Fibroblast of the aortic adventitia (primary cell): Measurements from ENCODE around the gene PCGF1. TPM values are rescaled to one million over a fixed set of nuclear protein-coding genes. Genes with fewer than 3 reads are reported as not detected.

Experiments used
- DNase-seq: peaks from one replicate; pipeline ENCODE4 v3.0.0-alpha.2; 2010; ENCODE audit warnings: low read depth
- H3K4me3 ChIP-seq: 2 replicates; pipeline ENCODE4 v1.5.1; 2011; ENCODE audit warnings: low read depth, mild to moderate bottlenecking, control low read depth, low read length, moderate library complexity
- total RNA-seq: library from RNA; depleted of rRNA; stranded (reverse); fragments of >200 nt; gene quantifications from 2 replicates; pipeline ENCODE4 v1.2.3, GENCODE V29; 2012; ENCODE audit warnings: low replicate concordance
- TF ChIP-seq, protein P1 (sequence below): IDR thresholded peaks from 2 replicates; pipeline ENCODE4 v1.5.1; 2011; ENCODE audit warnings: mild to moderate bottlenecking, low read length, control low read depth, inconsistent platforms; ENCODE audit not compliant: insufficient read depth

Gene PCGF1
- total RNA-seq, 1 donor, result 27.5 TPM

DNA sequence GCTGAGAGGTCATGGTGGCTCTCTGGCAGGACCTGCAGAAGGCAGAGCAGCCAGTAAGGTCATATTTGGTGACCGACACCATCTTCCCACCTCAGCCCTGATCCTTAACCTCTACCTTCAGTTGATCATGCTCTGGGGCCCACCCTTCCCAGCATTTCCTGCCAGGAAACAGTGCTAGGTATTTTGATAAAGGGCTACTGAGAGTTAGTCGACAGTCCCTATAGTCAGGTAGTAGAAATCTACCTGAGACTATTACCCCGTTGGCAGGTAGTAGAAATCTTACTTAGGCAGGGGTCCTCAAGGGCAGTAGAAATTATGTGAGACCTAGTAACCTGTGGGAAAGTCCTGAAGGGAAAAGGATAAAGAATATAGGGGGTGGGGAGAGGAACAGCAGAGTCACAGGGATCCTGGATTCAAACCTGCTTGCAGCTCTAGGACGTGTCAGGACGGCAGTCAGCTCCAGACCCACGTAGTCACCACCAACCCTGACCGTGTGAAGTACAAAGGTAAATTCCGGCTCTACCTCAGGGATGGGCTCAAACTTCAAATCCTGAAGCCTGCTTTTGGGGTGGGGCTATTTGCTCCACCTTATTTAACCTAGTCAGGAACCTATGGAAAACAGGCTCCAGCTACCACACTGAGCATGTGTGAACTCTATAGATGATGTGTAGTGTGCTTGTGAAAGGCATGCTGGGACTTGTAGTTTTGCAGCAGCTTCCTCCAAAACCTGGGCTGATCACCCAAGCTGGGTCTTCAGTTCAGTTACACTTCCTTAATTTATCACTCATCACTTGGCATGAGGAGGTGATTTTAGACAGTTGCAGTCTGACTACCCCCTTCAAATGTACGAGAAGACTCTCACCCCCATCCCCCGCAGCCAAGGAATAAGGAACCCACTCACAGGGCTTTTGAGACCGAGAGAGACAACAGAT is 18.5 kb upstream of the PCGF1 start, which contains the start of gene DQX1:
TSS of gene DQX1 (minus strand) at position 515 of the 932 bp plus-strand sequence. CDS start at position 13, 502 bp downstream.
- TF ChIP-seq, protein P1, sequence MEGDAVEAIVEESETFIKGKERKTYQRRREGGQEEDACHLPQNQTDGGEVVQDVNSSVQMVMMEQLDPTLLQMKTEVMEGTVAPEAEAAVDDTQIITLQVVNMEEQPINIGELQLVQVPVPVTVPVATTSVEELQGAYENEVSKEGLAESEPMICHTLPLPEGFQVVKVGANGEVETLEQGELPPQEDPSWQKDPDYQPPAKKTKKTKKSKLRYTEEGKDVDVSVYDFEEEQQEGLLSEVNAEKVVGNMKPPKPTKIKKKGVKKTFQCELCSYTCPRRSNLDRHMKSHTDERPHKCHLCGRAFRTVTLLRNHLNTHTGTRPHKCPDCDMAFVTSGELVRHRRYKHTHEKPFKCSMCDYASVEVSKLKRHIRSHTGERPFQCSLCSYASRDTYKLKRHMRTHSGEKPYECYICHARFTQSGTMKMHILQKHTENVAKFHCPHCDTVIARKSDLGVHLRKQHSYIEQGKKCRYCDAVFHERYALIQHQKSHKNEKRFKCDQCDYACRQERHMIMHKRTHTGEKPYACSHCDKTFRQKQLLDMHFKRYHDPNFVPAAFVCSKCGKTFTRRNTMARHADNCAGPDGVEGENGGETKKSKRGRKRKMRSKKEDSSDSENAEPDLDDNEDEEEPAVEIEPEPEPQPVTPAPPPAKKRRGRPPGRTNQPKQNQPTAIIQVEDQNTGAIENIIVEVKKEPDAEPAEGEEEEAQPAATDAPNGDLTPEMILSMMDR, result no peak
- no peak for DNase-seq
- no peak within 1 kb of the TSS for H3K4me3 ChIP-seq

DNA sequence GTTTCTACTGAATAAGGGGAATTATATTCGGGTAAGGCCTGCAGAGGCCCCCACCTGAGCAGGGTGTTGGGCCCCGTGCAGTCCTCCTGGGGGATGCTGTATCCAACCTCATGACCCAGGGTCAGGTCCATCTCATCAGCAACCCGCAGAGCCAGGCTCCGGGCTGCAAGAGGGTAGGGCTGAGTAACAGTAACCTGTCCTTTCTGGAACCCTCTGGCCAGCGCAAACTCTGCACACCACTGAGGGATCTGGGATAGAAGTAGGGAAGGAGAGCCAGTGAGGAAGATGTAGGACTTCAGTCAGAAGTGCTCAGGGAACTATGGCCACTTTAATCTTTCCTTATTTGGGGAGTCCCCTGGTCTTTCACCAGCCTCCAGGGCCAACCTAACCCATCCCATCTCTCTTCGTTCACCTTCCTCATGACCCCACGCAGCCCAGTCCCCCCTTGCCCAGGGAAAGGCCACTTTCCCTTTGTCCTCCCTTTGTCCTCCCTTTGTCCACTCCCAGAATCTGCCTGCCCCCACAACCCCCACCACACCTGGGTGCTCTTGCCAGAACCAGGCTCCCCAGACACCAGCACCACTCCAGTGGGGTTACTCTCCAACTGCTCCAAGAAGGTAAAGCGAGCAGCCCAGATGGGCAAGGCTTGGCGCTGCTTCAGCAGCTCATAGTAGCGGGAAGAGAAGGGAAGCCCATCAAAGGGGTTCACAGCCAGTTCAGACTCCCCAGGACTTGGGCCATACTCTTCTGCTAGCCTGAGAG is 17.6 kb upstream of the PCGF1 start:
- TF ChIP-seq, protein P1, result no peak
- no peak for DNase-seq
- no peak overlapping the region for H3K4me3 ChIP-seq

DNA sequence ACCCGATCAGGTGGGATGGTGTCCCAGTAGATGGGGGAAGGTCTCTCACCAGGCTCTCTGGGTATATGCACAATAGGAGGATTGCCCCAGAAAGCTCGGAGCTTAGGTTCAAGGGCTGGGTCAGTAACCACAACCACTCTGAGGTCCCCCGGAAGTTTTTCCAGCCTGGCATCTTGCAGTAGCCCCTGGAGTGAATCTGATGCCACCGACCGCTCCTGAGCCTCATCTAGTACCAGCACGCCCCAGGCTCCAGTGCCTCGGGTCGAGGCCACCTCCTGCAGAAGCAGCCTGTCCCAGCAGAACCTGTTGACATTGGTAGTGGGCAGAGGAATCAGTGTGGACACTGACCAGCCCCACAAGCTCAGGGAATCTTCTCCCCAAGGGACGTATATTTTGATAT is 16.5 kb upstream of the PCGF1 start:
- TF ChIP-seq, protein P1, result no peak
- no peak overlapping the region for H3K4me3 ChIP-seq
- DNase-seq, result no peak

DNA sequence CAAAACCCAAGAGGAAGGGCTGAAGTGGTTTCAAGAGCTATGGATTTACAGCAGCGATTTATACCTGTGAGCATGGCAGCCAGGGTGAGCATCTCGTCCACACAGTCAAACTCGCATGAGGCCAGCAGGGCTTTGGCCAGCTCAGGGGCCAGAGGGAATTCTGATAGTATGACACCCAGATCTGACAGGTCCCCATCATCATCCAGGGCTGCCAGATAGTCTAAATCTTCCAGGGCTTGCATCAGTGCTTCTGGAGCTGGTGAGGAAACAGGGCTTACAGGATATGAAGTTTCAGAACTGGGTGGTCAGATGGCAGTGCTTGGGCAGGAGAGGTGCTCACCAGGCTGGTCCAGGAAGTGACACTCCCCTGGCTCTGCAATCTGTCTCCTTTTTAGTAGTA is 15.0 kb upstream of the PCGF1 start:
- DNase-seq, result no peak
- H3K4me3 ChIP-seq, result no peak overlapping the region
- TF ChIP-seq, protein P1, result no peak

DNA sequence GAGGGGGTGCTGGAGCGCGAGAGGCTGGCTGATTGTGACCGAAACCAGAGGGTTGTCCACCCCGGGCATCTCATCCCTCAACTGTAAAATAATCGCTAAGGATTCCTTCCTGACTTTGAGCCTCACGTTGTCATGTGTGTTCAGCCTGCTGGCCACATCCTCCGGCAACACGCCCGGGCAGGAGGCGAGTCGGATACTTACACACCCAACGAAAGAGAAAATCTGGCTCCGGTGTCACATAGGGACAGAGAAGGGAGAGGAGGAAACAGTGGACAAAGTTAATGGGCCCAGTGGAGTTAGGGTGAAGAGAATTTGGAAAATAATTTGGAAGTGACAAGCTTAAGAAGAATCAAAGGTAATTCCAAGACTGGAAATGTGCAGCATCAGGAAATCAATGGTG is 9.2 kb upstream of the PCGF1 start:
- DNase-seq, result no peak
- H3K4me3 ChIP-seq, result no peak overlapping the region
- TF ChIP-seq, protein P1, result no peak

DNA sequence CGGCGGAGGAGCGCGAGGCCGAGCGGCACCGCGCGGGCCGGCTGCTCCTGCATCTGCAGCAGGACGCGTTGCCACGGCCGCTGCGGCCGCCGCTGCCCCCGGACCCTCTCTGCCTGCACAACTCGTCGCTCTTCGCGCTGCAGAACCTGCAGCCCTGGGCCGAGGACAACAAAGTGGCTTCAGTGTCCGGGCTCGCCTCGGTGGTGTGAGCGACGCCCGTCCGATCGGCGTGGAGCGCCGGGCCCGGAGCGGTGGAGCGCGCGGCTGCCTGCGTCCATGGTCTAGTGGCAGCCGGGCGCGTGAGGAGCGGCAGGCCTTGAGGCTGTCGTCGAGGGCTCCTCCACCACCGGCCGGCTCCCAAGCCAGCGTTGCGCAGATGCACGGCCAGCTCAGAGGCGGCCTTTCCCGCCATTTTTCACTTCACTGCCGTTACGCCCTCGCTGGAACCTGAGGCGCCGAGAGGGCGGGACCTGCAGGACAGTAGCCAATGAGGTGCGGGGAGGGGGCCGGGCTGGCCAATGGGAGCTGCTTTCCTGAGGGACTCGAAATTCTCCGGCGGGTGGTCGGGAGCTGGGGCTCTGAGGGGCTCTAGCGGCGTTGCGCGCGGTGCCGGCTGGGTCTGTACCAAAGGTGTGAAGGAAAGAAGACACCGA is 8.6 kb upstream of the PCGF1 start:
- no peak overlapping the region for H3K4me3 ChIP-seq
- DNase-seq, result no peak
- TF ChIP-seq, protein P1, result no peak
